Thoracic aorta (tissue), 2 donors: ENCODE data around the gene NOP56. TPM values are rescaled to one million over a fixed set of nuclear protein-coding genes. Genes with fewer than 3 reads are reported as not detected.

Experiments used
- ATAC-seq: fragments of 150-250 bp; one replicate; pipeline ENCODE4 v1.8.0; 2017; ENCODE audit warnings: low read depth; ENCODE audit not compliant: insufficient number of reproducible peaks, low FRiP score
- DNase-seq: peaks from one replicate; pipeline ENCODE4 v3.0.0-alpha.2; 2020; ENCODE audit warnings: low spot score
- H3K27ac ChIP-seq, 2 donors: fragments of 200-600 bp; sonication (generic); 1 replicate in 1 of 2; 2 replicates in 1 of 2; pipeline ENCODE4 v1.5.1; 2016; ENCODE audit warnings: mild to moderate bottlenecking in 2 of 2, moderate library complexity in 2 of 2
- H3K27me3 ChIP-seq: fragments of 200-600 bp; sonication (generic); replicated peaks from 2 replicates; pipeline ENCODE4 v1.6.0; 2016; ENCODE audit warnings: mild to moderate bottlenecking; ENCODE audit not compliant: insufficient read depth
- H3K36me3 ChIP-seq: fragments of 200-600 bp; sonication (generic); one replicate; pipeline ENCODE4 v1.5.1; 2016
- H3K4me1 ChIP-seq, 2 donors: fragments of 200-600 bp; sonication (generic); 1 replicate in 1 of 2; 2 replicates in 1 of 2; pipeline versions ENCODE4 v1.5.1 to v1.6.0; 2016; ENCODE audit warnings: low read depth in 2 of 2, mild to moderate bottlenecking in 1 of 2; ENCODE audit not compliant: control insufficient read depth in 1 of 2
- H3K4me3 ChIP-seq: fragments of 200-600 bp; sonication (generic); 2 replicates; pipeline ENCODE4 v1.5.1; 2016; ENCODE audit warnings: mild to moderate bottlenecking
- H3K9me3 ChIP-seq: fragments of 200-600 bp; sonication (generic); 2 replicates; pipeline ENCODE4 v1.5.1; 2016
- CTCF ChIP-seq: fragments of 200-600 bp; sonication (generic); IDR thresholded peaks from one replicate; pipeline ENCODE4 v1.5.1; 2019; ENCODE audit warnings: antibody characterized with exemption
- total RNA-seq, 2 donors: library from RNA; depleted of rRNA; stranded (reverse); fragments of >200 nt; gene quantifications; one replicate each; pipeline versions ENCODE4 v1.1.0 to v1.2.3, GENCODE V29; 2016

The NOP56 gene
- total RNA-seq, 2 donors from 2014 or later = 46.2 to 125 TPM

GRCh38 chr20:2610326-2610725, 42.1 kb upstream of the NOP56 start:
- DNase-seq (no peak), ATAC-seq (no peak)
- Histone ChIP-seq H3K9me3 (peaks cover 13% of the 10 kb centered on the region), H3K27me3 (no peaks in the 10 kb centered on the region), H3K4me1 (no peaks in the 10 kb centered on the region), H3K27ac (no peak overlapping the region), H3K4me3 (no peak overlapping the region), H3K36me3 (no peaks in the 10 kb centered on the region)
- TF ChIP-seq CTCF = no peak

- Histone ChIP-seq H3K4me3 (no peak overlapping the region), H3K36me3 (no peaks in the 10 kb centered on the region), H3K9me3 (peaks cover 12% of the 10 kb centered on the region), H3K27me3 (no peaks in the 10 kb centered on the region), H3K4me1 (no peaks in the 10 kb centered on the region), H3K27ac (no peak overlapping the region)
- DNase-seq (no peak), ATAC-seq (no peak)
- no peak for TF ChIP-seq CTCF
Measured at GRCh38 chr20:2610941-2611720, 41.3 kb upstream of the NOP56 start.

- no peak for TF ChIP-seq CTCF
- ATAC-seq (no peak), DNase-seq (no peak)
Measured at GRCh38 chr20:2612073-2612472, 40.4 kb upstream of the NOP56 start.

GRCh38 chr20:2616634-2617033, 35.8 kb upstream of the NOP56 start:
- no peak for TF ChIP-seq CTCF
- H3K4me1 ChIP-seq = no peaks in the 10 kb centered on the region
- no peak overlapping the region for H3K27ac ChIP-seq
- no peaks in the 10 kb centered on the region for H3K36me3 ChIP-seq
- ATAC-seq (no peak), DNase-seq (no peak)
- H3K27me3 ChIP-seq = no peaks in the 10 kb centered on the region
- H3K9me3 ChIP-seq = no peaks in the 10 kb centered on the region
- no peak overlapping the region for H3K4me3 ChIP-seq

More at GRCh38 chr20:2612073-2612472, 40.4 kb upstream of the NOP56 start:
- H3K36me3 ChIP-seq = no peaks in the 10 kb centered on the region
- H3K9me3 ChIP-seq = peaks cover 5% of the 10 kb centered on the region
- no peak overlapping the region for H3K4me3 ChIP-seq
- no peaks in the 10 kb centered on the region for H3K4me1 ChIP-seq
- no peaks in the 10 kb centered on the region for H3K27me3 ChIP-seq
- no peak overlapping the region for H3K27ac ChIP-seq

GRCh38 chr20:2617099-2617714, 35.2 kb upstream of the NOP56 start:
- H3K27ac ChIP-seq = no peak overlapping the region
- no peaks in the 10 kb centered on the region for H3K9me3 ChIP-seq
- no peak for TF ChIP-seq CTCF
- no peaks in the 10 kb centered on the region for H3K36me3 ChIP-seq
- ATAC-seq (no peak), DNase-seq (no peak)
- no peaks in the 10 kb centered on the region for H3K4me1 ChIP-seq
- H3K4me3 ChIP-seq = no peak overlapping the region
- H3K27me3 ChIP-seq = no peaks in the 10 kb centered on the region
